PFSK-1 (cell line): Measurements from ENCODE around the gene R3HDML. TPM values are rescaled to one million over a fixed set of nuclear protein-coding genes. Genes with fewer than 3 reads are reported as not detected.

ENCODE experiments used
- FOXP2 ChIP-seq: optimal IDR thresholded peaks from 2 replicates; pipeline ENCODE3; 2011; ENCODE audit warnings: borderline replicate concordance, control low read depth, inconsistent platforms; ENCODE audit not compliant: insufficient read depth; ENCODE audit errors: extremely low read length, extremely low read depth
- POLR2AphosphoS5 ChIP-seq: IDR thresholded peaks from 2 replicates; pipeline ENCODE4 v1.6.1; 2012; ENCODE audit warnings: low read depth, mild to moderate bottlenecking, control low read depth, low read length, moderate library complexity
- SIN3A ChIP-seq: IDR thresholded peaks from 2 replicates; pipeline ENCODE4 v1.6.1; 2012; ENCODE audit warnings: mild to moderate bottlenecking, low read length, moderate library complexity, borderline replicate concordance; ENCODE audit not compliant: insufficient read depth
- TAF1 ChIP-seq: IDR thresholded peaks from 2 replicates; pipeline ENCODE4 v1.6.1; 2012; ENCODE audit warnings: low read length, control low read depth, borderline replicate concordance; ENCODE audit not compliant: insufficient read depth
- polyA plus RNA-seq: library from polyadenylated mRNA; unstranded; fragments of >200 nt; gene quantifications from one replicate; pipeline ENCODE4 v1.2.1, GENCODE V29; 2012; ENCODE audit warnings: low read depth, missing spikeins; ENCODE audit not compliant: insufficient read length
- TF ChIP-seq, protein P1 (sequence below), 2 experiments: IDR thresholded peaks; 2 replicates each; pipeline versions ENCODE4 v1.6.1 to v1.8.0; 2011 to 2012; ENCODE audit warnings: low read depth in 2 of 2, low read length in 2 of 2, control low read depth in 1 of 2, inconsistent platforms in 1 of 2, mild to moderate bottlenecking in 1 of 2, moderate library complexity in 1 of 2; ENCODE audit not compliant: insufficient read depth in 1 of 2

The R3HDML gene, protein sequence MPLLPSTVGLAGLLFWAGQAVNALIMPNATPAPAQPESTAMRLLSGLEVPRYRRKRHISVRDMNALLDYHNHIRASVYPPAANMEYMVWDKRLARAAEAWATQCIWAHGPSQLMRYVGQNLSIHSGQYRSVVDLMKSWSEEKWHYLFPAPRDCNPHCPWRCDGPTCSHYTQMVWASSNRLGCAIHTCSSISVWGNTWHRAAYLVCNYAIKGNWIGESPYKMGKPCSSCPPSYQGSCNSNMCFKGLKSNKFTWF
- not detected for polyA plus RNA-seq

DNA sequence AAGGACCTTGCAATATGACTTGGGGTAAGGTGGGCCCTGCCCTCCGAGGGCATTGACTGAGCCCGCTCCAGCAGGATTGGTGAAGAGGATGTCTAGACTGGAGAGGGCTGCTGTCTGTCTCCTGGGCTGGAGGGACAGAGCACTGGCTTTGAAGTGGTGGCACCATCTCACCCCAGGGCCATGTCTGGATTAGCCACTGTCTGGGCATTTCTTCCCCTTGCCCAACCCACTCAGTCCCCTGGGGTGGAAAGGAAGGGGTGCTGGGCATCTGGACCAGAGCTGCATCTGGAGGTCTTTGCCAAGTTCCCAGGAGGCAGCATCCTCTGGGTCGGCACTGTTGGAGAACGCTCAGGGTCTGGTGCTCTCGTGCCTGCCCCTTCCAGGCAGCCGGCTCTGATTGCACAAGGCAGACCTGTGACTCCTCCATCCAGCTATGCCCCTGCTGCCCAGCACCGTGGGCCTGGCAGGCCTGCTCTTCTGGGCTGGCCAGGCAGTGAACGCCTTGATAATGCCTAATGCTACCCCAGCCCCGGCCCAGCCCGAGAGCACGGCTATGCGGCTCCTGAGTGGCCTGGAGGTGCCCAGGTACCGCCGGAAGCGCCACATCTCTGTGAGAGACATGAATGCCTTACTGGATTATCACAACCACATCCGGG, at the start of gene R3HDML:
Gene R3HDML, plus strand, starts transcription at position 319 of the 656 bp plus-strand sequence. Its CDS starts 115 bp downstream, at position 434.
- no peak for TF ChIP-seq SIN3A
- TF ChIP-seq POLR2AphosphoS5, result no peak
- TF ChIP-seq, protein P1, sequence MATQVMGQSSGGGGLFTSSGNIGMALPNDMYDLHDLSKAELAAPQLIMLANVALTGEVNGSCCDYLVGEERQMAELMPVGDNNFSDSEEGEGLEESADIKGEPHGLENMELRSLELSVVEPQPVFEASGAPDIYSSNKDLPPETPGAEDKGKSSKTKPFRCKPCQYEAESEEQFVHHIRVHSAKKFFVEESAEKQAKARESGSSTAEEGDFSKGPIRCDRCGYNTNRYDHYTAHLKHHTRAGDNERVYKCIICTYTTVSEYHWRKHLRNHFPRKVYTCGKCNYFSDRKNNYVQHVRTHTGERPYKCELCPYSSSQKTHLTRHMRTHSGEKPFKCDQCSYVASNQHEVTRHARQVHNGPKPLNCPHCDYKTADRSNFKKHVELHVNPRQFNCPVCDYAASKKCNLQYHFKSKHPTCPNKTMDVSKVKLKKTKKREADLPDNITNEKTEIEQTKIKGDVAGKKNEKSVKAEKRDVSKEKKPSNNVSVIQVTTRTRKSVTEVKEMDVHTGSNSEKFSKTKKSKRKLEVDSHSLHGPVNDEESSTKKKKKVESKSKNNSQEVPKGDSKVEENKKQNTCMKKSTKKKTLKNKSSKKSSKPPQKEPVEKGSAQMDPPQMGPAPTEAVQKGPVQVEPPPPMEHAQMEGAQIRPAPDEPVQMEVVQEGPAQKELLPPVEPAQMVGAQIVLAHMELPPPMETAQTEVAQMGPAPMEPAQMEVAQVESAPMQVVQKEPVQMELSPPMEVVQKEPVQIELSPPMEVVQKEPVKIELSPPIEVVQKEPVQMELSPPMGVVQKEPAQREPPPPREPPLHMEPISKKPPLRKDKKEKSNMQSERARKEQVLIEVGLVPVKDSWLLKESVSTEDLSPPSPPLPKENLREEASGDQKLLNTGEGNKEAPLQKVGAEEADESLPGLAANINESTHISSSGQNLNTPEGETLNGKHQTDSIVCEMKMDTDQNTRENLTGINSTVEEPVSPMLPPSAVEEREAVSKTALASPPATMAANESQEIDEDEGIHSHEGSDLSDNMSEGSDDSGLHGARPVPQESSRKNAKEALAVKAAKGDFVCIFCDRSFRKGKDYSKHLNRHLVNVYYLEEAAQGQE (IDR thresholded peaks at IDR 0.05; ENCODE audit: insufficient read depth in 1 of 2, low read depth in 2 of 2, low read length in 2 of 2), result no peak

DNA sequence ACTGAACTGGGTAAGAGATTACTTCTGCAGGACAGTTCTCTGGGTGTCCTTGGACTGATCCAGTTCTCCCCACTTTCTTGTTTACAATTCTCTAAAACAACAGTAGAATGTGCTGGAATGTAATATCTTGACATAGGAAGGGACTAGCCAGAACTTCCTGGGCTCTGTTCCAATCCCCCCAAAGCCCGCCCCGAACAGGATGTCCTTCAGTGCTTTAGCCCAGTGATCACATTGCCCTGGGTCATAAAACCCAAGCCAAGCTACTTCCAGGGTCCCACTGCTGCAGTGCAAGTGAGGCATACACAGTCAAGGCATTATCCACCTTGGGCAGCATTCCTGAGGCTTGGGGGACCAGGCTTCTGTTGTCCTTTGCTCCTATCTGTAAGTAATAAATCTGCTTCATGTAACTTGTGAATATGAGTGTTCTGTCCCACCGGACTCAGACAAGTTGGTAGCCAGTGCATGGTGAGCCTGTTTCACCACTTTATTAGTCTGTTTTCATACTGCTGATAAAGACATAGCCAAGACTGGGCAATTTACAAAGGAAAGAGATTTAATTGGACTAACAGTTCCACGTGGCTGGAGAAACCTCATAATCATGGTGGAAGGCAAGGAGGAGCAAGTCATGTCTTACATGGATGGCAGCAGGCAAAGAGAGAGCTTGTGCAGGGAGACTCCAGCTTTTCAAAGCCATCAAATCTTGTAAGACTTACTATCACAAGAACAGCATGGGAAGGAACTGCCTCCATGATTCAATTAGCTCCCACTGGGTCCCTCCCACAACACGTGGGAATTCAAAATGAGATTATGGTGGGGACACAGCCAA, 49.4 kb upstream of the R3HDML start:
- TF ChIP-seq FOXP2, result no peak
- no peak for TF ChIP-seq TAF1
- TF ChIP-seq SIN3A, result no peak
- no peak for TF ChIP-seq POLR2AphosphoS5
- TF ChIP-seq, protein P1 (IDR thresholded peaks at IDR 0.05; ENCODE audit: insufficient read depth in 1 of 2, low read depth in 2 of 2, low read length in 2 of 2), result no peak

DNA sequence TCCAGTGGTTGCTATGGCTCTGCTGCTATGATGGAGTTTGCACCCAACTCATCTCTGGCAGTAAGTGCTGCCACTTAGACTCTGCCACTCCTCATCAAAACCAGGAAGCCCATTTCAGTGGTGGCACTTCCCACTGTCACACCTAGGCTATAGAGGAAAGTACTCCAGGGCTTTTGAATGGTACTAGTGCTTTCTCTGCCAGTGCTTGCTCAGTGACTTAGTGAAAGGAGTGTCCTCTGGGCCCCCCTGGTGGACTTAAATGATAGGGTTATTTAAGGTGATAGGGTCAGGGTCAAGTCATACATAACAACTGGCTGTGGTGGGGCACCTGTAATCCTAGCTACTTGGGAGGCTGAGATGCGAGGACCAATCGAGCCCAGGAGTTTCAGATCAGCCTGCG, 48.6 kb upstream of the R3HDML start:
- TF ChIP-seq SIN3A, result no peak
- TF ChIP-seq, protein P1 (IDR thresholded peaks at IDR 0.05; ENCODE audit: insufficient read depth in 1 of 2, low read depth in 2 of 2, low read length in 2 of 2), result no peak
- no peak for TF ChIP-seq TAF1
- TF ChIP-seq POLR2AphosphoS5, result no peak
- TF ChIP-seq FOXP2, result no peak

DNA sequence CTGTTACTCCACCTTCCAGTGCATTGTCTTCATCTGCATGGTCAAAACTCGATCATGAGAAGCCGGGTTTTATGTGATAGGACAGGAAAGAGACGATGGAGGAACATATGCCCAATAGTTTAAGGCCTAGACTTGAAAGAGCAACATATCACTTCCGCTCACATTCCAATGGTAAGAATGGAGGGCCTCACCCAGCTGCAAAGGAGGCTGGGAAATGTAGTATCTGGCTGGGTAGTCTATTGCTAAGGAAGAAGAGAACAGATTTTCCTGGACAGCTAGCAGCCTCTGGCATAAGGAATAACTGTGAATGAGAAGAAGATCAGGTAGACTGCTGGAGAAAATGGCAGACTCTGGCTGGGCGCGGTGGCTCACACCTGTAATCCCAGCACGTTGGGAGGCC, 45.1 kb upstream of the R3HDML start:
- TF ChIP-seq POLR2AphosphoS5, result no peak

DNA sequence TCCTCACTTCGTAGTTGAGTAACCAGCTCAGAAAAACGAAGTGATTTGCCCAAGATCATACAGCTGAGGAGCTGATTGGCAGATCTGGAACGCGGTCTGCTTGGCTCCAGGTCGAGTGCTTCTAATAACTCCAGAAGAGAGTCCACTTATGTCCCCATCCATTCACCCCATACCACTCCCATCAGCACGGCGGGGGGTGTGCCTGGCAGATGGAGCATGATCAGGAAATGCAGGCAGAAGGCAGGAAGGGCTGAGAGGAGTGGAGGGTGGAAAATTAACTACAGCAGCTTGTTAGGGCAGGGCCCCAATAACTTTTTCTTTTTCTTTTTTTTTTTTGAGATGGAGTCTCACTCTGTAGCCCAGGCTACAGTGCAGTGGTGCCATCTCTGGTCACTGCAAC, 40.8 kb upstream of the R3HDML start:
- TF ChIP-seq POLR2AphosphoS5 (no peak), TAF1 (no peak), FOXP2 (no peak)

DNA sequence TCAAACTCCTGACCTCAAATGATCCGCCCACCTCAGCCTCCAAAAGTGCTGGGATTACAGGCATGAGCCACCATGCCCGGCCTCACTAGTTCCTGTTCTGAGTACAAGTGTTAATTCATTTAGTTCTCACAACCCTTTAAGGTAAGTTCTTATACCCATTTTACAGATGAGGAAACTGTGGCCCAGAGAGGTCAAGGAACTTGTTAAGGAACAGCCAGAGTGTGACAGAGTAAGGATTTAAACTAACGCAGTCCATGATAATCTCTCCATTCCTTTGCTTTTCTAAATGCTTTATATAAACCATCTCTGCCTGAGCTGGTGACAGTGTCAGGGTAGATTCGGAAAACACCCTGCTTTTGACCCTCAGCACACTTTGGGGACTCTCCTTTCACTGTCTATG, 39.1 kb upstream of the R3HDML start:
- TF ChIP-seq, protein P1 (IDR thresholded peaks at IDR 0.05; ENCODE audit: insufficient read depth in 1 of 2, low read depth in 2 of 2, low read length in 2 of 2), result no peak
